G401.6 (cell line): ENCODE results near the gene APRT.

Experiments used
- FAIRE-seq: peaks from 2 replicates; lab custom pipeline; 2012; peaks lifted over from hg19 to GRCh38; lab: Jason Lieb, UNC

APRT gene

DNA sequence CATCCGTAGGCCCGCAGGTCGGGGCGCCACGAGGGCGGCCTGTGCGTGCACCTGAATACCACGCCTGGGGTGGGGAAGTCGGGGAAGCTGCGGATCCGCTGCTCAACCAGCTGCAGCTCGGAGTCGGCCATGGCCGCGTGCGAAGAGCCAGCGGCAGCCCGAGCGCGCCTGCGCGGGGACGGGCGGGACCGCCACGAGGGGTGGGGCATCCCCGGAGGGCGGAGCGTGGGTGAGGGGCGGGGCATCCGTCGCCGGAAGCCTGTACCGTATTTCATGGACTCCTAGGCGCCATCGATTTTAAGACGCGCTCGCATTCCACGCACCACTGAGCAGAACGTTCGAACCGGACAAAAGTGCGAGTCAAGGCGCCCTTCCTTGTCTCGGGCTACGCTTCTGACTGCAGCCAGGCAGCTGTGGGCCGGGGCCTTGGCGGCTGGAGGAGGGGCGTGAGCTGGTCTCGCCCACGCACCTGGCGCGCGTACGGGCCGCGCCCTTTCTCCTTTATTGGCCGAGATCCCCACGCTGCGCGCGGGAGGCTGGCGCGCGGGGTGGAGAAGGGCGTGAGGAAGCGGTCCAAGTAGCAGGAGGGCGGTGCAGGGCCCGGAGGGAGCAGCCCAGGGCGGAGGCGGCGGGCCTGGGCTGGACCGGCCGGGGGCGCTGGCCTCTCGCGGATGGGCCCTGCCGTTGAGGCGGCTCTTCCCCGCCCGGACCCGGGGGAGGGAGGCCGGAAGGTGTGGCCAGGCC is at the start of gene APRT:
Gene APRT (minus strand): TSS at position 160 of the 744 bp plus-strand sequence. CDS start 29 bp downstream, at position 131.
- FAIRE-seq = peak; percentile 54

- FAIRE-seq = no peak
Measured at GRCh38 chr16:88861359-88861758, 49.6 kb upstream of the APRT start.

DNA sequence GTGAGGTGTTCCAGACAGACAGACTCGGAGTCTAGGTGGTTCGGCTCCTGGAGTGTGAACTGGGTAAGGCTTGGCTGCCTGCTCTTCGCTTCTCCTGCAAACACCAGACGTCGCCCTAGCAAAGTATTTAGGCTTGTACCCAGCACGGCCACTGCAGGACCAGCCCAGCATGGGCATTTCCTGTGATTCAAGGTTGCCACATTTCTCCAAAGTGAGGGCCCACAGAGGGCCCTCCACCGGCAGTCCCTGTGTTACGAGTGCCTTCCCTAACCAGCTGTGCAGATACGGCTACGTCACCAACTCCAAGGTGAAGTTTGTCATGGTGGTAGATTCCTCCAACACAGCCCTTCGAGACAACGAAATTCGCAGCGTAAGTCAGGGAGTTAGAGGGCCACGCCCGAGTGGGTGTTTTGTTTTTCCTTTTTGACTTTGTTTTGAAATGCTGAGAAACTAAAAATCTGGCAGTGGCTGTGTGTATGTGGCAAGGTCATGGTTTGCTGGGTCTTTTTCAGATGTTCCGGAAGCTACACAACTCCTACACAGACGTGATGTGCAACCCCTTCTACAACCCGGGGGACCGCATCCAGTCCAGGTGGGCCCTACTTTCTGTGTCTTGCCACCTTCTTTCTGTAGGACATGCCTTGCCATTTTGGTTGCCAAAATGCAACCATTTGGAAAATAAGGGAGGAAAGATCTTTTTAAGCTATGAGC is 47.8 kb upstream of the APRT start:
- FAIRE-seq = no peak

GRCh38 chr16:88857728-88858339 is 46.1 kb upstream of the APRT start:
- peak; percentile 45 for FAIRE-seq

DNA sequence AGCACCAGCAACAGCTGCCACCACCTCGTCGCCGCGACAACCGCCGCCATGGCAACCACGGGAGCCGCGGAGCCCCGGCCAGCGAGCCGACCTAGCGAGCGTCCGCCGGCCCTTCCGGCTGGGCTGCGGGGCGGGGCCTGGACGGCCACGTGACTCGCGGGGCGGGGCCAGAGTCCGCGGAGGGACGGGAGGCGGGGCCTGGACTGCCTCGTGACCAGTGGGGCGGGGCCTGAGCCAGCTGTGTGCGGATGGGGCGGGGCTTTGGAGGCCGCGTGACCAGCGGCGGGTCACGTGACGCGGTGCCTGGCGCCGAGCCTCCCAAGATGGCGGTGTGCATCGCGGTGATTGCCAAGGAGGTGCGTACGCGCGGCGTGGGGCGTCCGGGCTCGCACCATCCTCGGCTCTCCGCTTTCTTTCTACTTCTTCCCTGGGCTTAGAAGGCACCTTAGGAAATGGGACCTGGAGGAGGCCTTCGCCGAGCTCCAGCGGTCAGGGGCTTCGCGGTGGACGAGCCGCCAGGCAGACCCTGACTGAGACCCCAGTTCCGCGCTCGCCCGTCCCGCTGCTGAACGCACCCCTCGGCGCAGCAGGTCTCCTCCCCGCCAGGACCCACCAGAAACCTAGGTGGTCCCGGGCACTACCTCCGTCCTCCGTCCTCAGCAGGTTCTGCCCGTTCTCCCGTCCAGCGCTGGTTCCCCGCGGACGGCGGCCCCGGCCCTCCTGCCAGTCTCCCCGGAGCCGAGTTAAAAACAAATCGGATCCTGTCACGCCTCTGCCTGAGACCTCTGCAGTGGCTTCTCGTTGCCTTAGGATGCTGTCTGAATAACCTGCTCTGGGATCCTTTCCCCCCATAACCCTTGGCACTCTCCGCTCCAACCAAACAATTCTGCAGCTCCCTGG is 45.4 kb upstream of the APRT start, which contains the start of the genes GALNS and TRAPPC2L:
Gene GALNS (minus strand): TSS at position 120 of the 900 bp plus-strand sequence. CDS start 70 bp downstream, at position 50.
Gene TRAPPC2L (plus strand): TSS at position 300 of the 900 bp plus-strand sequence. CDS start 24 bp downstream, at position 324.
- FAIRE-seq = peak; percentile 50

DNA sequence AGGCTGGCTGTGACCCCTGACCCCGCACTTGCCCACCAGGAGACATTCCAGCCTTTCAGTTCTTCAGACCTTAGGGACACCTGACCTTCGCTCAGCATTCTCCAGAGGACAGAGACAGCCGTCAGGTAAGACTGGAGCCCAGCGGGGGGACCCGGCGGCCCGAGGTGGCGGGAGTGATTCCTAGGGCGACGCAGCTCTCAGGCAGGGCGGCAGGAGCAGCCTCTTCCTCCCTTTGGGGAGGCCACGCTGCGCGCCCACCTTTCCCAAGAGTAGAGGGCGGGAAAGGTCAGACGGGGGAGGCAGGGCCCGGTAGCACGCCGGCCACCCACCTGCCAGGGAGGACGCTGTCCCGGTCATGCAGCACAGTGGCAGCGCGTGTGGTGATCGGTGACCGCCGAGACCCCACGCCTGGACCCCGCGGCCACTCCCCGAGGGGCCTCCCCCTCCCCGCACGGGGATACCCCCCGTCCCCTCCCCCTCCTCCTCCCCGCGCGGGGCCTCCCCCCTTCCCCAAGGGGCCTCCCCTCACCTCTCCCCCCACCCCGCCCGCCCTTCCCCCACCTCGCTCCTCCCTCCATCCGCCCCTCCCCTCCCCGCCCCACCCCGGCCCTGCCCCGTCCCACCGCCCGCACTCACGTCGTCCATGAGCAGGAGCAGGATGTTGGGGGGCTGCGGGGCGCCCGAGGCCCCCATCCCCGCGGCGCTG is 44.5 kb upstream of the APRT start:
- FAIRE-seq = no peak

GRCh38 chr16:88855736-88856121 is 44.0 kb upstream of the APRT start:
- no peak for FAIRE-seq

DNA sequence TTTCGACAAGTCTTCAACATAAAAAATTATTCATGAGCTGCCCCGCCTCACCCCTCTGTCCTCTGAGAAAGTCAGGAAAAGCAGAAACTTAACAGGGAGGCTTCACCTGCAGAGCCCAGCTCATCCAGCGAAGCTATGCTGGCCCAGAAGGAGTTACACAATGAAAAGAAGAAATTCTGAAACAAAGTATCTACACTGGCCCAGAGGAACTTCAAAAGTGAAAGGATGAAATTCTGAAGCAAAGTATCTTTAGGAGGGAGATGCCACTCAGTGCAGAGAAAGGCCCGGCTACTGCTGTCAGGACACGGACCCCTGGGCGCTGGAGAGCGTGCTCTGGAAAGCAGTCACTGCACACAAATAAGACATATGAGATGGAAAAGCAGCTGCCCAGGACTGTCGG is 43.4 kb upstream of the APRT start:
- FAIRE-seq = no peak

GRCh38 chr16:88854306-88855111 is 42.8 kb upstream of the APRT start:
- FAIRE-seq = no peak

GRCh38 chr16:88853325-88853941 is 41.7 kb upstream of the APRT start:
- FAIRE-seq = no peak

DNA sequence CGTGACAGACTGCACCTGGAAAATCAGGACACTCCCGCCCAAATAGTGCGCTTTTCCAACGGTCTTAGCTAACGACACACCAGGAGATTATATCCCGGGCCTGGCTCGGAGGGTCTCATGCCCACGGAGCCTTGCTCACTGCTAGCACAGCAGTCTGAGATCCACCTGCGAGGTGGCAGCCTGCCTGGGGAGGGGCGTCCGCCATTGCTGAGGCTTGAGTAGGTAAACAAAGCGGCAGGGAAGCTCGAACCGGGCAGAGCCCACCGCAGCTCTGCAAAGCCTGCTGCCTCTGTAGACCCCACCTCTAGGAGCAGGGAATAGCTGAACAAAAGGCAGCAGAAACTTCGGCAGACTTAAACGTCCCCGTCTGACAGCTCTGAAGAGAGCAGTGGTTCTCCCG is 39.9 kb upstream of the APRT start:
- FAIRE-seq = no peak

DNA sequence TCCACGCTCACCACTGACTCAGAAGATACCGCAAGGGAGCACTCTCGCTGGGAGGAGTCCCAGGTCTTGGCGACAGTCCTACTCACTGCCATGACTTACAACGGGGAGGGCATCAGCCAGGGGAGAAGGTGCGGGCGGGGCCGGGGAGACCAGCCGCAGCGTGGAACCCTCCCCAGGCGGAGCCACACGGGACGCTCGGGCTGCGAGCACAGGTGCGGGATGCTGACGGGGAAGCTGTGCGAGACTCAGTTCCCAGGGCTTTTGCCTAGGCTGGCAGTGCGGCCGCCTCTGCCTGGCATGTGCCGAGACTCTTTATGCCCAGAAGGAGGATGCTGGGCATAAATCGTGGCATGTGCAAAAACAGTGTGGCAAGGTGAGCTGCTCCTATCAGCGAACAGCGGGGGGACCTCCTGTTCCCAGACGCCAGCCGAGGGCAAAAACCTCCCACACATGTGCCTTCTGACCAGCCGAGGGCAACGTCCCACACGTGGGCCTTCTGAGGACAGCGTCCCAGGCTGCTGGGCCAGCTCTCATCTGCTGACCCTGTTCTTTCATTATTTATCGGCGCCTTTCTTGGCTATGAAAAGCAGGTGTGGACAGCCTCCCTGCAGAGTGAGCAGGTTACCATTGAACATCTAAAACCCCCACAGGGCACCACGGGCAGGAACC is 38.9 kb upstream of the APRT start:
- no peak for FAIRE-seq

- FAIRE-seq = no peak
Measured at GRCh38 chr16:88848557-88848956, 36.8 kb upstream of the APRT start.

DNA sequence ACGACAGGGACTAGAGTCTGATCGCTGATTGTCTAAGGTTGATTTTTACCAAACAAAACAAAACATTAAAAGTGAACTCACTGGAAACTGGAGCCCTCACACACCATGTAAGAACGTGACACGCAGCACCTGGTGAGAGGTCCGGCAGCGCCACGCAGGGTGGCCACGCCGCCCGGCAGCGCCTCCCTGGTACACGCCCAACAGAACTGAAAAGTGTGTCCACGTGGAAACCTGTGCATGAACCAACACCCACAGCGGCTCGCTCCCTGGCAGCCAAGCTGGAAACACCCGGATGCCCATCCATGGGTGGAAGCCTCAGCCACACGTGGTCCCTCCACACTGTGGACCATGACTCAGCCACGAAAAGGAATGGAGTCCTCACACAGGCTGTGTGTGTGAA is 35.9 kb upstream of the APRT start:
- no peak for FAIRE-seq

GRCh38 chr16:88846088-88846487 is 34.4 kb upstream of the APRT start:
- FAIRE-seq = no peak

DNA sequence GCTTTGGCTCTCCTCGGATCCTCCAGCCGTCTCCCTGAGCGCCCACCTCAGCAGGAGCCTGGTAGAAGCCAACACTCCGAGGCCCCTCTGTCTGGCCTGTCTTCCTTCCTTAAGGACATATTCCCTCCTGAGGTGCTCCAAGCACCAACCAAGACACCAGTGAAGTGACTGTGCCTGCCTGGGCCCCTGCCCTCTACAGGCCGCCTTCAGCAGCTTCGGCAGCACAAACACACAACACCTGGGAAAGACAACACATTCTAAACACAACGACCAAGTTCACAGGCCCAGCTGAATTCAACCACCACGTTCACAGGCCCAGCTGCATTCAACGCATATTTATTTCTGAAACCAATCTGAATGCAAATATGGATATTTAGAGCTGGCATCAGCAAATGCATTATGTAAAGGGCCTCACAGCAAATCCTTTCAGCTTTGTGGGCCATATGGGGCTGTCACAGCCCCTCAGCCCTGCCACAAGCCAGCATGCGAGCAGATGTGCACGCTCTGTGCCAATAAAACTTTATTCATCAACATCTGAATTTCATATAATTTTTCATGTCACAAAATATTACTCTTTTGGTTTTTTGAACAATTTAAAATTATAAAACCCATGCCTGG is 32.8 kb upstream of the APRT start:
- FAIRE-seq = no peak

DNA sequence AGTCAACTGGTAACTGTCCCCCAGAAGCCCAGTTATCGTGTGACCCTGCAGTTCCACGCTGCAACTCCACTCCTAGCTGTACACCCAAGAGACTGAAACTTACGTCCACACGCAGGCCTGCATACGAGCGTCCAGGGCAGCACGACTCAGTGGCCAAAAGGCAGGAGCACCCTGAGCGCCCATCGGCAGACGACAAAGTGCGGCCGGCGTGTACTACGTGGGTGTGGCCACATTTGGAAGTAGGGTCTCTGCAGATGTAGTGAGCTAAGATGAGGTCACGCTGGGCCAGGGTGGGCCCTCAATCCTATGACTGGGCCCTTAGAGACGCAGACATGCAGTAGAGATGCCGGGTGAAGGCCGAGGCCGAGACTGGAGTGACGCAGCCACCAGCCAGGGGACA is 31.5 kb upstream of the APRT start:
- FAIRE-seq = no peak

DNA sequence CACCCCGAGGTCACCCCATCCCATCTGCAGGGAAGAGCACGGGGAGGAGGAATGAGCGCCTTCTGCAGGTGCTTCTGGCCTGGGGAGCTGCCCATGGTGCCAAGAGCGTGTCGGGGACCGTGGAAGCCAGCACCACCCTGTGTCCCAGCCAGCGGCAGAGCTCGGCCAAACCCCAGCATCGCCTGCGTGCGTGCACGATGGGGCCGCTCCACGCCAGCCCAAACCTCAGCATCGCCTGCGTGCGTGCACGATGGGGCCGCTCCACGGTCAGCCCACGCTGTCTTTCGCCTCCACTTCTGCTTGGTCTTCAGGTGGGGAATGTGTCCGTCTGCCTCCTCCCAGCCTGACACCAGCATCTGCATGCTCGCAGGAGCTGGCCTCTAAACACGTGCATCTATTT is 31.1 kb upstream of the APRT start:
- FAIRE-seq = no peak

DNA sequence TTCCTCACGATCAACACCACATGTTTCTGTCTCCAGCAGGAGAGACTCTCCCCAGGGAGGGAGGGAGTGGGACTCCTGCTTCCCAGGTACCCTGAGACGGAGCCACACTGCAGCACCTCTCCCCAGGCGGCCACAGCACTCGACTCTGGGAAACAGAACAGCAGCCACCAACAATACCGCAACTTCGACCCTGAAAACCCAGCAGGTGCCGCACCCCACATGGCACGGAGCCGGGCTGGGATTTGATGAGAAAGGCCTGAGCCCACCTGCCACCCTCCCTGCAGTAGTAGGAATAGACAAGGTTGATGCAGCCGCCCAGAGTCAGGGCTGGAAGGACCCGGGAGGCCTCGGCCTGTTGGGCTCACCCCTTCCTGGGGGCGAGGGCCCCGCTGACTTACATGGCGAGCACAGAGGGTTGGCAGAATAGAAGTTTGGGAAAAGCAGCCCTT is 30.6 kb upstream of the APRT start:
- no peak for FAIRE-seq
